HG02642 (cell line): Measurements from ENCODE around the gene SASS6.

Experiments used
- ATAC-seq: cut with Tn5 transposase; IDR thresholded peaks from one replicate; pipeline ENCODE4 v1.9.1; 2021; ENCODE audit warnings: mild to moderate bottlenecking; ENCODE audit not compliant: unreplicated experiment, poor library complexity

SASS6 gene

GRCh38 chr1:100109554-100110066, 23.1 kb downstream of the SASS6 start:
- ATAC-seq = no peak

- ATAC-seq = no peak
Measured at GRCh38 chr1:100107696-100108095, 25.0 kb downstream of the SASS6 start.

DNA sequence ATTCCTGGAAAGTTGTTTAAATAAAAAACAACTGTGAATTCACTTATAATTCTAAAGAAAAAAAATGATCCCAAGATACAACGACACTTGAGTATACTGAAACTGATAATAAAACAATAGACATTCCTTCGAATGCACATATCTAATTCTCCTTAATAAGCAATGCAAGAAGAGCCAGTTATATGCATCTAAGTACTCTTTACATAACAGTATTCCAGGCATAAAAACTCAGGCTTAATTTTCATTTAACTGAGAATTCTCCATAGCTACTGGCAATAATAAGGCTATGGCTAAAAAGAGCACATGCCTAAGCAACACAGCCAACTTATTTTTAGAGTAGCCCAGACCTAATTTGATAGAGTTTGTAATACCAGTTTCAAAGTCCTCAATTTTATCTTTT, 31.2 kb downstream of the SASS6 start:
- ATAC-seq = no peak

DNA sequence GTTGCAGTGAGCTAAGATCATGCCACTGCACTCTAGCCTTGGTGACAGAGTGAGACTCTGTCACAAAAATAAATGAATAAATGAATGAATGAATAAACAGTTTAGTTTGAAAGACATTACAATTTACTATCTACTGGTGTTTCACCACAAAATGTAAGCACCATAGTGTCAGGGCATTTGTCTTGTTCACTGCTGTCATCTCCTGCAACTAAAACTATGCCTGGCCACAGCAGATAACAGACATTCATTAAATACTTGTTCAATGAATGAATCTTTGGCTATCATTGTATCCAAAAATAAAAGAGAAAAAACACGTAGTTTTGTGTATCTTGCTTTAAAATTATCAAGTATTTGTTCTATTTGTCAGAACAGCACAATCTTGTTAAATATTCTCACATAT, 32.5 kb downstream of the SASS6 start:
- no peak for ATAC-seq

- no peak for ATAC-seq
Measured at GRCh38 chr1:100090471-100090870, 42.3 kb downstream of the SASS6 start.

DNA sequence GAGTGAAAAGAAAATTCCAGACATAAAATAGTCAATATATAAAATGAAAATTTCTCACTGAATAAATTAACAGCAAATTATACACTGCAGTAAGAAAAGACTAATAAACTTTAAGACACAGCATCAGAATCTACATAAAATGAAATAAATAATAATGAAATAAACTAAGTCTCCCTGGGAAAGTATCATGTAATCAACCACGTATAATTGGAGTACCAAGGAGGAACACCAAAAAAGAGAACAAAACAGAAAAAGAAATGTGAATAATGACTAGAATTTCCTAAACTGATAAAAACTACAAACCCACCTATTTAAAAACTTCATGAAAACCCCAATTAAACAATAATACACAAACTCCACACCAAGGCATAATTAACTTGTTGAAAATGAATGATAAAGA, 43.6 kb downstream of the SASS6 start:
- ATAC-seq = no peak

- no peak for ATAC-seq
Measured at GRCh38 chr1:100087396-100087795, 45.3 kb downstream of the SASS6 start.

GRCh38 chr1:100080331-100080730, 52.4 kb downstream of the SASS6 start:
- no peak for ATAC-seq

GRCh38 chr1:100077531-100077930, 55.2 kb downstream of the SASS6 start:
- peak; percentile 69 for ATAC-seq

DNA sequence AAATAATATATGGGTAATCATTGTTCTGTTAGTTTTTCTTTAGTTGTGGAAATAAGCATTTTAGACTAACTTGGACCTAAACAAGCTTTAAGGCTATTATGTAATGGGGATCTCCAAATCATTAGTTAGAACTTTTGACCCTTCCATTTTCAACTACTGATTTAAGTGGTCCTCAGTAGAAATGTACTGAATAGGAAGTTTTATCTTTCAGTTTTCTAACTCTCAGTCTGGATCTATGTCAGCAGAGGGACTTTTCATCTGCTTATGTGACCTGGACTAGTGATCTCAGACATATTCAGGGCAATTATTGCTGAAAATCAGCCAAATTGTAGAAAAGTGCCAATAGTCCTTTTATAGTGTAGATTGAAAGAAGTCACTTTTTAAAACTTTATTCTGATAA, 56.0 kb downstream of the SASS6 start:
- ATAC-seq = peak; percentile 79

- peak; percentile 2 for ATAC-seq
Measured at GRCh38 chr1:100076319-100076718, 56.4 kb downstream of the SASS6 start.

- ATAC-seq = peak; percentile 49
Measured at GRCh38 chr1:100075773-100076172, 57.0 kb downstream of the SASS6 start.

DNA sequence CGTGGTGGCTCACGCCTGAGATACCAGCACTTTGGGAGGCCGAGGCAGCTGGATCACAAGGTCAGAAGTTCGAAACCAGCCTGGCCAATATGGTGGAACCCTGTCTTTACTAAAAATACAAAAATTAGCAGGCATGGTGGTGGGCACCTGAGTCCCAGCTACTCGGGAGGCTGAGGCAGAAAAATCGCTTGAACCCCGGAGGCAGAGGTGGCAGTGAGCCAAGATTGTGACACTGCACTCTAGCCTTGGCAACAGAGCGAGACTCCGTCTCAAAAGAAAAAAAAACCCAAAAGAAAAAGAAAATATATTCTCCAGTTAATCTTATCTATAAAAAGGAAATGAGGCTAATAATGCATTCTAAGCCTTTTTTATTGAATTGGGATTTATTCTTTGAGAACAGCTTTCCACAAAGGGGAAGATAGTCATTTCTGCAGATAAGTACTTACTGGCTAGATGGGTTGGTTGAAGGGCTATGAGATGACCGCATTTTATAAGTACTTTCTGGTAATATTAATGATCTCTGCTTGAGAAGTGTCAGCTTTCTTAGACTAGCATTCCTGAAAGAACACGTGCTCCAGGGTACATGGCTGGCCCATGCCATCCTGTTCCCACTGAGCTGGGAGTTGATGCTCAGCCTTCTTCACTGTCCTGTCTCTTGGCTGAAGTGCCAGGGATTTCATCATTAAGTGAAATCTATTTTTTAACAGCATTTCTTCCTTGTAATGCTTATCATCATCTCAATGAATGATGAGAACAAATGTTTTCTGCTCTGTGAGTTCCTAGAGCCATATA, 57.9 kb downstream of the SASS6 start:
- ATAC-seq = no peak

DNA sequence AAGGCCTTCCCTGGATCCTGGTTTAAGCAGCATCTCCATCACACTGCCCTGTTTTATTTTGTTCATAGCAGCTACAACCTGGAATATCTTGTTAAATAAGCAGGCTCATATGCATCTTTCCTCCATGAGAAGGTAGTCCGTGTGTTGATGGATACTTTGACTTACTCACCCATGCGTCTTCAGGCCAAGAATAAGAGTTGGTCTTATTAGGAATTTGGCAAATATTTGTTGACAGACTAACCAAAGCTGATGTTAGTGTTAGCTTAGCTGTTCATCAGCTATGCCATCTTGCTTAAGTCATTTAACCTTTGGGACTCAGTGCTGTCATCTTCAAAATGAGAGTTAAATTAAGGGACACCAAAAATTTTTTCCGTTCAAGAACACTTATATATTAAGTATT, 59.2 kb downstream of the SASS6 start:
- no peak for ATAC-seq

DNA sequence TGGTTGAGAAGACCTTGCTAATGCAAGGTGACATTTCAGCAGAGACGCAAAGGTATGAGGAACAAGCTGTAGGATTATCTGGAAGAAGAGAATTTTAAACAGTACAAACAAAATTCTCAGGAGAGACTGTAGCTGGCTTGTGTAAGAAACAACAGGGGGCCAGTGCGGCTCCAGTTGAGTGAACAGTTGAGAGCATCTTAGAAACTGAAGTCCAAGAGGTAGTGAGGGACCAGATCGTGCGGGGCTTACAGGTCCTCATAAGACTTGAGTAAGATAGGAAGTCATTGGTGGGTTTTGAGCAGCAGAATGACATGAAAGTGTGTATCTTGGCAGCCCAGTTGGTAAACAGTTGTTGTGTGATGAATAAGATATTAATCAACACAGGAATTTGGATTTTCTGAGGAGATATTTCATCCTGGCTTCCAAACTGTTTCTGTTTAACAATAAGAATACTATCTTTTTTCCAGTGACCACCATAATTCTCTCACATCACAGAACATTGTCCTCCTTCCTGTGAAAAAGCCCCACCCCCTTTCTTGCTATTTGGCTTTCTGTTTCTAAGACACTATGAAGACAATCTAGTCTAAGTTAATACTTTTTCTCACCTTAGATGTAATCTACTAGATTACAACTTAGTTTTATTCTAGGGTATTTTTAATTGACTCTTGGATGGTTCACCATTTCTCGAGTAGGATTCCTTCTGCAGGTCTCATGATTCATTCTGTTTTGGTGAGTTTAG, 62.4 kb downstream of the SASS6 start:
- no peak for ATAC-seq

GRCh38 chr1:100065969-100066227, 66.8 kb downstream of the SASS6 start:
- ATAC-seq = no peak

DNA sequence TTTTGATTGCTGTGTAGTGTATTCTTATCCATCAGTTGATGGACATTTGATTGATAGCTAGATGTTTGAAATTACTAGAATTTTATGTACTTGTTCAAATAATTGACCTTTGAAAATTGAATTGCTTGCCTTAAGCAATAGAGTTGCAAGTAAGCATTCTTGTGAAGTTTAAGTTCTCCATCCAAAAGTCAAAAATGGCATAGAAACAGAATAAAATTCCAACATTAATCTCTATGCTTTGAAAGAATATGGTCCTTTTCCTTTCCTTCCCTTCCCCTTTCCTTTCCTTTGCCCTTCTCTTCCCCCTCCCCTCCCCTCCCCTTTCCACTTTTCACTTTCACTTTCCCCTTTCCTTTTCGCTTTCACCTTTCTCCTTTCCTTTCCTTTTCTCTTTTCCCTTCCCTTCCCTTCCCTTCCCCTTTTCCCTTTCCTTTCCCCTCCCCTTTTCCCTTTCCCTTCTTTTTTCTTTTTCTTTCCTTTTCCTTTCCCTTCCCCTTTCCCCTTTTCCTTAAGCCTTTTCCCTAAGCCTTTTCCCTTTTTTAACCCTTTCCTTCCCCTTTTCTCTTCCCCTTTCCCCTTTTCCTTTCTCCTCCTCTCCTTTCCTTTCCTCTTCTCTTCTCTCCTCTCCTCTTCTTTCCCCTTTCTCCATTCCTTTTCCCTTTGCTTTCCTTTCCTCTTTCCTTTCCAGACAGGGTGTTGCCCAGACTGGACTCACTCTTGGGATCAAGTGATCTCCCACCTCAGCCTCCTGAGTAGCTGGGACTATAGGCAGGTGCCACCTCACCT, 67.4 kb downstream of the SASS6 start:
- no peak for ATAC-seq

DNA sequence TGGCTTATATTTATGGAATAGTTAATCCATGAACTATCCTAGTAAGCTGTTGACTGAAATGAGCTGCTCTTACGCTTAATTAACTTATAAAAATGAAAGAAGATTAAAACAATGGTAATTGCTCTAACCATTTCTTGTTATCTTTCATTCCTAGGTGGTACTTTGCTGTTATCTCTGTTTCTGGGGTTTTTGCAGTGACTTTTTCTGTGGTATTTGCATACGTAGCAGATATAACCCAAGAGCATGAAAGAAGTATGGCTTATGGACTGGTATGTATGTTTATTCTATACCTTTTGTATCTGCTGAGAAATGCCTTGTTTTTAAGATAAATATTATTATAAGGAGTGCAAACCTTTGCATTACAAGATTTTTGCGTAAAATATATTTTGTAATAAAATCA, 71.0 kb downstream of the SASS6 start:
- ATAC-seq = no peak

DNA sequence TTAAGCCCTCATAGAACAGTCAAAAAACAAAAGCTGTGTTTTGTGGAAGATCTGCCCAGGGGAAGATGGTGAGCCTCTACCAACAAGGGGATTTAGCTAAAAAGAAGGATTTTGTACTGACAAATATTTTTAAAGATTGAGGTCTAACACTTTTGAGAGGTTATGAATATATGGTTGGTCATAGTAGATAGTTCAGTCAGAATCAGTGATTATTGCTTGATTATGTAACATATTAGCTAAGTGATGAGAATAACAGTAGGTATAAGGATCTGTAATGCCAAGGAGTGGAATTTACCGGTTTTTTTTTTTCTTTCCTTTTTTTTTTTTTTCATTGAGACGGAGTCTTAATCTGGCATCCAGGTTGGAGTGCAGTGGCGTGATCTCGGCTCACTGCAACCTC, 79.0 kb downstream of the SASS6 start:
- ATAC-seq = no peak

GRCh38 chr1:100053119-100053518, 79.6 kb downstream of the SASS6 start:
- no peak for ATAC-seq

DNA sequence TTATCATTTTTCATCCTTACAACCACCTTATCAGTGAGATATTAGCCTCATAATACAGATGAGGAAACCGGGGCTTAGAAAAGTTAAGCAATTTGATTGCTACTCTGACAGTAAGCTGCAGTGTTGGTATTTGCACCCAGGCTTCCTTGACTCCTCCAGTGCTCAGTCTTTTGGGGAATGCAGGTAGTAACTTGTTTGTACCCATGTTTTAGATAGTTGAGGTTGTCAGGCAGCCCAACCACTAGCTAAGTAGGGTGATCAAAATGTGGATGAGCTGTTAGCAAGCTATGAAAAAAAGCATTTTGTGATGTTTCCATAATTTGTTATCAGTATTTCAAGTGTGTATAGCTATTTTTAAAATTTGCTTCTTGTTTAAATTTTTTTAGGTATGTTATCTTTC, 80.8 kb downstream of the SASS6 start:
- ATAC-seq = no peak
